Muscle layer of duodenum (tissue), 2 donors: ENCODE data around the gene CUL4A.

Source experiments
- H3K27ac ChIP-seq: one replicate; pipeline ENCODE4 v1.7.0; 2013; ENCODE audit warnings: mild to moderate bottlenecking, low read length
- H3K27me3 ChIP-seq: one replicate; pipeline ENCODE4 v1.7.0; 2013; ENCODE audit warnings: low read depth, mild to moderate bottlenecking, control low read depth, low read length
- H3K36me3 ChIP-seq, 2 donors: one replicate each; pipeline ENCODE4 v1.7.0; 2013; ENCODE audit warnings: low read length in 2 of 2, control low read depth in 1 of 2, mild to moderate bottlenecking in 1 of 2; ENCODE audit not compliant: insufficient read depth in 2 of 2, control insufficient read depth in 1 of 2
- H3K4me1 ChIP-seq, 2 donors: one replicate each; pipeline ENCODE4 v1.7.0; 2013; ENCODE audit warnings: low read length in 2 of 2, mild to moderate bottlenecking in 2 of 2, control low read depth in 1 of 2, moderate library complexity in 1 of 2; ENCODE audit not compliant: insufficient read depth in 2 of 2, control insufficient read depth in 1 of 2
- H3K4me3 ChIP-seq, 2 donors: one replicate each; pipeline ENCODE4 v1.7.0; 2013; ENCODE audit warnings: low read length in 2 of 2, low read depth in 1 of 2, mild to moderate bottlenecking in 1 of 2
- H3K9me3 ChIP-seq, 2 donors: one replicate each; pipeline ENCODE4 v1.7.0; 2013; ENCODE audit warnings: low read length in 2 of 2, control low read depth in 1 of 2, mild to moderate bottlenecking in 1 of 2; ENCODE audit not compliant: control insufficient read depth in 1 of 2
- donor health status: healthy.

The CUL4A gene

GRCh38 chr13:113169277-113170272 is 39.8 kb upstream of the CUL4A start:
- no peaks in the 10 kb centered on the region for H3K9me3 ChIP-seq
- H3K36me3 ChIP-seq = peaks cover 8 to 20% of the 10 kb centered on the region in 2 donors
- no peaks in the 10 kb centered on the region for H3K27me3 ChIP-seq
- H3K27ac ChIP-seq = no peak overlapping the region
- H3K4me3 ChIP-seq = no peak overlapping the region
- H3K4me1 ChIP-seq = no peaks in the 10 kb centered on the region

GRCh38 chr13:113170511-113170910 is 38.9 kb upstream of the CUL4A start:
- Histone ChIP-seq H3K27me3 (no peaks in the 10 kb centered on the region), H3K4me3 (no peak overlapping the region), H3K4me1 (no peaks in the 10 kb centered on the region), H3K27ac (no peak overlapping the region), H3K9me3 (no peaks in the 10 kb centered on the region), H3K36me3 (peaks cover 8 to 29% of the 10 kb centered on the region in 2 donors)

GRCh38 chr13:113171250-113172125 is 37.9 kb upstream of the CUL4A start:
- H3K4me3 ChIP-seq = no peak overlapping the region
- H3K4me1 ChIP-seq = no peaks in the 10 kb centered on the region
- no peak overlapping the region for H3K27ac ChIP-seq
- no peaks in the 10 kb centered on the region for H3K9me3 ChIP-seq
- peaks cover 8 to 39% of the 10 kb centered on the region in 2 donors for H3K36me3 ChIP-seq
- H3K27me3 ChIP-seq = no peaks in the 10 kb centered on the region

GRCh38 chr13:113172419-113172926 is 36.9 kb upstream of the CUL4A start:
- no peak overlapping the region for H3K4me3 ChIP-seq
- no peaks in the 10 kb centered on the region for H3K9me3 ChIP-seq
- no peaks in the 10 kb centered on the region for H3K4me1 ChIP-seq
- H3K36me3 ChIP-seq = peaks cover 11 to 46% of the 10 kb centered on the region in 2 donors
- H3K27ac ChIP-seq = no peak overlapping the region
- no peaks in the 10 kb centered on the region for H3K27me3 ChIP-seq

GRCh38 chr13:113176280-113176679 is 33.1 kb upstream of the CUL4A start:
- no peaks in the 10 kb centered on the region for H3K27me3 ChIP-seq
- H3K4me1 ChIP-seq = no peaks in the 10 kb centered on the region
- H3K36me3 ChIP-seq = peaks cover 43 to 81% of the 10 kb centered on the region in 2 donors
- H3K9me3 ChIP-seq = no peaks in the 10 kb centered on the region
- no peak overlapping the region for H3K27ac ChIP-seq
- H3K4me3 ChIP-seq = no peak overlapping the region

- no peak overlapping the region for H3K27ac ChIP-seq
- no peaks in the 10 kb centered on the region for H3K9me3 ChIP-seq
- H3K4me1 ChIP-seq = no peaks in the 10 kb centered on the region
- no peaks in the 10 kb centered on the region for H3K27me3 ChIP-seq
- peaks cover 46 to 78% of the 10 kb centered on the region in 2 donors for H3K36me3 ChIP-seq
- H3K4me3 ChIP-seq = no peak overlapping the region
Observed at GRCh38 chr13:113176822-113177221, 32.6 kb upstream of the CUL4A start.

GRCh38 chr13:113178070-113178895 is 31.1 kb upstream of the CUL4A start:
- Histone ChIP-seq H3K27ac (no peak overlapping the region), H3K4me1 (no peaks in the 10 kb centered on the region), H3K9me3 (no peaks in the 10 kb centered on the region), H3K36me3 (peaks cover 49 to 84% of the 10 kb centered on the region in 2 donors), H3K4me3 (no peak overlapping the region), H3K27me3 (no peaks in the 10 kb centered on the region)

GRCh38 chr13:113178896-113179167 is 30.6 kb upstream of the CUL4A start:
- H3K4me3 ChIP-seq = no peak overlapping the region
- no peaks in the 10 kb centered on the region for H3K9me3 ChIP-seq
- peaks cover 54 to 89% of the 10 kb centered on the region in 2 donors for H3K36me3 ChIP-seq
- H3K4me1 ChIP-seq = no peaks in the 10 kb centered on the region
- H3K27ac ChIP-seq = no peak overlapping the region
- no peaks in the 10 kb centered on the region for H3K27me3 ChIP-seq

GRCh38 chr13:113179374-113180230 is 29.8 kb upstream of the CUL4A start:
- Histone ChIP-seq H3K36me3 (peaks cover 59 to 93% of the 10 kb centered on the region in 2 donors), H3K27ac (no peak overlapping the region)

GRCh38 chr13:113182046-113182445 is 27.4 kb upstream of the CUL4A start:
- Histone ChIP-seq H3K4me3 (no peak overlapping the region), H3K4me1 (no peaks in the 10 kb centered on the region), H3K27ac (no peak overlapping the region), H3K36me3 (peaks cover 57 to 86% of the 10 kb centered on the region in 2 donors), H3K27me3 (no peaks in the 10 kb centered on the region), H3K9me3 (no peaks in the 10 kb centered on the region)

More at GRCh38 chr13:113179374-113180230, 29.8 kb upstream of the CUL4A start:
- no peaks in the 10 kb centered on the region for H3K9me3 ChIP-seq
- no peaks in the 10 kb centered on the region for H3K27me3 ChIP-seq
- no peak overlapping the region for H3K4me3 ChIP-seq
- no peaks in the 10 kb centered on the region for H3K4me1 ChIP-seq
